BE2C (cell line): ENCODE measurements around the gene IFT88.
"Not testable (repeated sequence)": the region's sequence is repeated elsewhere in the genome, so short reads cannot be mapped to it uniquely, and the experiment has no call there.

Experiments
- DNase-seq: peaks from one replicate; pipeline ENCODE4 v3.0.0-alpha.2; 2020
- H3K27me3 ChIP-seq: fragments of 250-450 bp; sonication (Bioruptor Pico); 2 replicates; pipeline ENCODE4 v1.5.1; 2020; ENCODE audit warnings: mild to moderate bottlenecking
- H3K36me3 ChIP-seq: fragments of 250-450 bp; sonication (Bioruptor Pico); 2 replicates; pipeline ENCODE4 v1.5.1; 2020; ENCODE audit warnings: mild to moderate bottlenecking
- H3K4me1 ChIP-seq: fragments of 250-450 bp; sonication (Bioruptor Pico); 2 replicates; pipeline ENCODE4 v1.5.1; 2020
- H3K4me3 ChIP-seq: 2 replicates; pipeline ENCODE4 v1.5.1; 2011; ENCODE audit warnings: low read depth, low read length
- H3K9me3 ChIP-seq: fragments of 250-450 bp; sonication (Bioruptor Pico); 2 replicates; pipeline ENCODE4 v1.5.1; 2020
- CTCF ChIP-seq: IDR thresholded peaks from 2 replicates; pipeline ENCODE4 v1.5.1; 2012; ENCODE audit warnings: mild to moderate bottlenecking, low read depth, low read length

The IFT88 gene

GRCh38 chr13:20680416-20681080 lies 113.6 kb downstream of the IFT88 start:
- Histone ChIP-seq H3K27me3 (no peaks in the 10 kb centered on the region), H3K4me3 (no peak overlapping the region), H3K9me3 (no peaks in the 10 kb centered on the region), H3K4me1 (no peaks in the 10 kb centered on the region), H3K36me3 (no peaks in the 10 kb centered on the region)
- TF ChIP-seq CTCF: no peak
- DNase-seq: no peak

- H3K4me1 ChIP-seq, H3K9me3 ChIP-seq, H3K36me3 ChIP-seq, DNase-seq, H3K27me3 ChIP-seq, H3K4me3 ChIP-seq: not testable (repeated sequence)
Measured at GRCh38 chr13:20681481-20681880, 114.5 kb downstream of the IFT88 start.

- no peaks in the 10 kb centered on the region for H3K27me3 ChIP-seq
- no peaks in the 10 kb centered on the region for H3K4me1 ChIP-seq
- H3K9me3 ChIP-seq: no peaks in the 10 kb centered on the region
- no peak for TF ChIP-seq CTCF
- H3K4me3 ChIP-seq: no peak overlapping the region
- H3K36me3 ChIP-seq: no peaks in the 10 kb centered on the region
- no peak for DNase-seq
Measured at GRCh38 chr13:20682061-20682460, 115.1 kb downstream of the IFT88 start.

- no peak overlapping the region for H3K4me3 ChIP-seq
- H3K27me3 ChIP-seq: no peaks in the 10 kb centered on the region
- no peak for DNase-seq
- TF ChIP-seq CTCF: no peak
- H3K4me1 ChIP-seq: no peaks in the 10 kb centered on the region
- no peaks in the 10 kb centered on the region for H3K36me3 ChIP-seq
- H3K9me3 ChIP-seq: no peaks in the 10 kb centered on the region
Measured at GRCh38 chr13:20684041-20684440, 117.1 kb downstream of the IFT88 start.

GRCh38 chr13:20684546-20684945 lies 117.6 kb downstream of the IFT88 start:
- Histone ChIP-seq H3K27me3 (no peaks in the 10 kb centered on the region), H3K4me3 (no peak overlapping the region), H3K9me3 (no peaks in the 10 kb centered on the region), H3K4me1 (no peaks in the 10 kb centered on the region), H3K36me3 (no peaks in the 10 kb centered on the region)
- TF ChIP-seq CTCF: no peak
- DNase-seq: no peak

GRCh38 chr13:20685092-20685491 lies 118.1 kb downstream of the IFT88 start:
- no peaks in the 10 kb centered on the region for H3K36me3 ChIP-seq
- no peaks in the 10 kb centered on the region for H3K4me1 ChIP-seq
- no peak overlapping the region for H3K4me3 ChIP-seq
- H3K27me3 ChIP-seq: no peaks in the 10 kb centered on the region
- no peak for DNase-seq
- no peaks in the 10 kb centered on the region for H3K9me3 ChIP-seq
- no peak for TF ChIP-seq CTCF

- Histone ChIP-seq H3K9me3 (no peaks in the 10 kb centered on the region), H3K36me3 (no peaks in the 10 kb centered on the region), H3K27me3 (no peaks in the 10 kb centered on the region), H3K4me3 (no peak overlapping the region), H3K4me1 (no peaks in the 10 kb centered on the region)
- no peak for DNase-seq
- no peak for TF ChIP-seq CTCF
Measured at GRCh38 chr13:20686167-20686566, 119.2 kb downstream of the IFT88 start.
